Measurements from ENCODE around the gene CCDC12. TPM values are rescaled to one million over a fixed set of nuclear protein-coding genes. Genes with fewer than 3 reads are reported as not detected.

Gene CCDC12
- total and polyA plus RNA-seq, 2 of the 13 experiments (the other 11 are each of a cell fraction or from before 2014, with no cell fraction given): 30.1 to 49.5 TPM

- no peak for TF ChIP-seq TFE3 (CRISPR knock-in tag; IDR thresholded peaks at IDR 0.05)
- TF ChIP-seq AHDC1 (CRISPR knock-in tag; IDR thresholded peaks at IDR 0.05; ENCODE audit: borderline replicate concordance): no peak
- no peak for TF ChIP-seq ZMYM4 (CRISPR knock-in tag; IDR thresholded peaks at IDR 0.05)
- no peak for TF ChIP-seq TBX3 (IDR thresholded peaks at IDR 0.05; ENCODE audit: borderline replicate concordance)
- TF ChIP-seq ZFX (CRISPR knock-in tag; IDR thresholded peaks at IDR 0.05; ENCODE audit: low read depth): no peak
- no peak for TF ChIP-seq SOX5 (CRISPR knock-in tag; IDR thresholded peaks at IDR 0.05; ENCODE audit: borderline replicate concordance)
- TF ChIP-seq MXI1 (IDR thresholded peaks at IDR 0.05; ENCODE audit: borderline replicate concordance, low read depth, low read length): no peak
- no peak for TF ChIP-seq CBX2 (IDR thresholded peaks at IDR 0.05; ENCODE audit: low read depth, low read length)
- no peak for TF ChIP-seq CBX2 (CRISPR knock-in tag; IDR thresholded peaks at IDR 0.05; ENCODE audit: low read depth)
- TF ChIP-seq SNAPC4 (CRISPR knock-in tag; IDR thresholded peaks at IDR 0.05): no peak
- TF ChIP-seq GTF3A (CRISPR knock-in tag; conservative IDR thresholded peaks at IDR 0.05): no peak
- TF ChIP-seq WIZ (CRISPR knock-in tag; IDR thresholded peaks at IDR 0.05): no peak
- TF ChIP-seq PREB (CRISPR knock-in tag; IDR thresholded peaks at IDR 0.05): no peak
These were observed 101.0 kb downstream of the CCDC12 start (continued) for GRCh38 chr3:46875560-46875959.
